Vein endothelial cell (primary cell): ENCODE measurements around the gene ZNF716. TPM values are rescaled to one million over a fixed set of nuclear protein-coding genes. Genes with fewer than 3 reads are reported as not detected.

Experiments used
- small RNA-seq: library from RNA; depleted of rRNA; stranded (forward); fragments of <200 nt; gene quantifications from one replicate; pipeline ENCODE3, GENCODE V24; 2012
- total RNA-seq: library from RNA; depleted of rRNA; stranded (reverse); fragments of >200 nt; gene quantifications from 2 replicates; pipeline ENCODE4 v1.2.3, GENCODE V29; 2012

ZNF716 gene
- total RNA-seq = not detected in 2 replicates

DNA sequence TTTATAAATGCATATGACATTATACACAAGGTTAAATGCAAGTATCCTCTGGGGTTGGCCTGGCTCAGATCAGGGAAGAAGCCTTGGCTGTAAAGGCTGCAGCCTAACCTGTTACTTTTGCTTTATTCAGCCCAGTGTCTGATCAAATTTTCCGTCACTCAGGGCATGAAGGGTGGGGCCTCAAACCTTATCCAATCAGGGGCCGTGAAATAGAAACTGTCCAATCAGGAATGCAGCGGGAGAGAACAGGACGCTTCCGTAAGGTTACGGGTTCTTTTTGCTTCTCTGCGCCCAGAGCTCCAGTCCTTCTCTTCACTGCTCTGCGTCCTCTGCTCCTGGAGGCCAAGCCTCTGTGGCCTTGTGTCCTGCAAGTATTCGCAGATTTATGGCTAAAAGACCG is at the start of gene ZNF716:
ZNF716 (plus strand) TSS at position 274 of the 400 bp plus-strand sequence; CDS start at position 386, 112 bp downstream.

Small RNAs within 50 kb of the gene (small RNA-seq; reads per million reads assigned to genes)
- not detected for gene MIR3147
